ENCODE measurements around the gene RNF103.

- TF ChIP-seq CTCF (IDR thresholded peaks at IDR 0.05): no peak
- no peak for TF ChIP-seq POLR2A (IDR thresholded peaks at IDR 0.05)
These were observed 22.7 kb upstream of the RNF103 start for GRCh38 chr2:86646329-86646728.

Measured in uterus (tissue), 2 donors.